H9 (cell line): Measurements from ENCODE around the gene DMD. TPM values are rescaled to one million over a fixed set of nuclear protein-coding genes. Genes with fewer than 3 reads are reported as not detected.

Experiments
- DNase-seq: peaks from one replicate; pipeline ENCODE4 v3.0.0-alpha.2; 2017
- H2AFZ ChIP-seq: one replicate; pipeline ENCODE4 v1.6.1; 2013; ENCODE audit warnings: mild to moderate bottlenecking, low read length, control low read depth, moderate library complexity
- H2AK5ac ChIP-seq: 2 replicates; pipeline ENCODE4 v1.6.1; 2013; ENCODE audit warnings: low read length, control low read depth, mixed read lengths; ENCODE audit not compliant: insufficient read length
- H2BK120ac ChIP-seq: one replicate; pipeline ENCODE4 v1.6.1; 2013; ENCODE audit warnings: low read depth, mild to moderate bottlenecking, low read length, control low read depth, inconsistent platforms; ENCODE audit not compliant: poor library complexity, severe bottlenecking
- H2BK12ac ChIP-seq: 2 replicates; pipeline ENCODE4 v1.6.1; 2013; ENCODE audit warnings: low read length, control low read depth, mixed read lengths, low read depth; ENCODE audit not compliant: insufficient read length
- H2BK15ac ChIP-seq: 2 replicates; pipeline ENCODE4 v1.6.1; 2013; ENCODE audit warnings: low read depth, low read length, control low read depth
- H2BK20ac ChIP-seq: one replicate; pipeline ENCODE4 v1.6.1; 2013; ENCODE audit warnings: low read depth, mild to moderate bottlenecking, low read length, control low read depth, inconsistent platforms; ENCODE audit not compliant: poor library complexity, severe bottlenecking
- H2BK5ac ChIP-seq: 2 replicates; pipeline ENCODE4 v1.6.1; 2013; ENCODE audit warnings: low read length, control low read depth, mixed read lengths; ENCODE audit not compliant: insufficient read length
- H3K14ac ChIP-seq: 2 replicates; pipeline ENCODE4 v1.6.1; 2013; ENCODE audit warnings: low read length, control low read depth; ENCODE audit not compliant: insufficient read depth
- H3K18ac ChIP-seq: 2 replicates; pipeline ENCODE4 v1.6.1; 2013; ENCODE audit warnings: low read depth, mild to moderate bottlenecking, mixed read lengths, low read length, control low read depth; ENCODE audit not compliant: insufficient read length
- H3K23ac ChIP-seq: 2 replicates; pipeline ENCODE4 v1.6.1; 2013; ENCODE audit warnings: low read length, control low read depth, mixed read lengths, low read depth; ENCODE audit not compliant: insufficient read length
- H3K23me2 ChIP-seq: 2 replicates; pipeline ENCODE4 v1.6.1; 2013; ENCODE audit warnings: low read depth, mild to moderate bottlenecking, mixed read lengths, low read length, control low read depth; ENCODE audit not compliant: insufficient read length, poor library complexity, severe bottlenecking
- H3K27ac ChIP-seq: 2 replicates; pipeline ENCODE4 v1.5.1; 2013; ENCODE audit warnings: low read length, control low read depth, mixed read lengths, low read depth; ENCODE audit not compliant: insufficient read length
- H3K27me3 ChIP-seq: 2 replicates; pipeline ENCODE4 v1.6.1; 2013; ENCODE audit warnings: low read length, control low read depth, inconsistent platforms; ENCODE audit not compliant: insufficient read depth
- H3K4ac ChIP-seq: 2 replicates; pipeline ENCODE4 v1.6.1; 2013; ENCODE audit warnings: low read depth, mild to moderate bottlenecking, control low read depth, inconsistent platforms, low read length, moderate library complexity
- H3K4me1 ChIP-seq: 2 replicates; pipeline ENCODE4 v1.6.1; 2013; ENCODE audit warnings: low read length, control low read depth, inconsistent platforms; ENCODE audit not compliant: insufficient read depth
- H3K4me2 ChIP-seq: 2 replicates; pipeline ENCODE4 v1.6.1; 2013; ENCODE audit warnings: low read length, control low read depth, mixed read lengths; ENCODE audit not compliant: insufficient read length, insufficient read depth
- H3K56ac ChIP-seq: 2 replicates; pipeline ENCODE4 v1.6.1; 2013; ENCODE audit warnings: low read depth, mild to moderate bottlenecking, mixed read lengths, low read length, control low read depth; ENCODE audit not compliant: insufficient read length
- H3K79me1 ChIP-seq: 2 replicates; pipeline ENCODE4 v1.6.1; 2013; ENCODE audit warnings: low read depth, mild to moderate bottlenecking, moderate library complexity, low read length, control low read depth, inconsistent platforms; ENCODE audit not compliant: insufficient read depth, poor library complexity, severe bottlenecking
- H3K79me2 ChIP-seq: 2 replicates; pipeline ENCODE4 v1.6.1; 2013; ENCODE audit warnings: low read length, control low read depth, inconsistent platforms; ENCODE audit not compliant: insufficient read depth
- H3K9ac ChIP-seq: 2 replicates; pipeline ENCODE4 v1.6.1; 2013; ENCODE audit warnings: low read length, control low read depth, mixed read lengths; ENCODE audit not compliant: insufficient read length; ENCODE audit errors: extremely low read depth
- H3K9me3 ChIP-seq: one replicate; pipeline ENCODE4 v1.6.1; 2013; ENCODE audit warnings: low read depth, low read length, inconsistent platforms; ENCODE audit not compliant: control insufficient read depth
- H3T11ph ChIP-seq: one replicate; pipeline ENCODE4 v1.6.1; 2013; ENCODE audit warnings: mild to moderate bottlenecking, low read length, control low read depth, inconsistent platforms
- H4K20me1 ChIP-seq: one replicate; pipeline ENCODE4 v1.6.1; 2013; ENCODE audit not compliant: control insufficient read depth, insufficient read length, insufficient read depth
- H4K5ac ChIP-seq: 2 replicates; pipeline ENCODE4 v1.6.1; 2013; ENCODE audit warnings: low read depth, mild to moderate bottlenecking, mixed read lengths, low read length, control low read depth; ENCODE audit not compliant: insufficient read length
- H4K8ac ChIP-seq: replicated peaks from 2 replicates; pipeline ENCODE4 v1.6.1; 2013; ENCODE audit warnings: low read length, control low read depth, mixed read lengths, low read depth; ENCODE audit not compliant: insufficient read length
- H4K91ac ChIP-seq: 2 replicates; pipeline ENCODE4 v1.6.1; 2013; ENCODE audit warnings: low read depth, mild to moderate bottlenecking, moderate library complexity, mixed read lengths, low read length, control low read depth; ENCODE audit not compliant: insufficient read length
- H3K27ac Mint-ChIP-seq, 3 experiments: 2 replicates in 2 of 3; 3 replicates in 1 of 3; pipeline ENCODE4 v1.8.0; 2020 to 2021; ENCODE audit warnings: mixed read lengths in 3 of 3, mild to moderate bottlenecking in 1 of 3, moderate library complexity in 1 of 3
- H3K27me3 Mint-ChIP-seq: 2 replicates; pipeline ENCODE4 v1.8.0; 2021; ENCODE audit warnings: low read depth, mild to moderate bottlenecking, moderate library complexity, mixed read lengths
- H3K36me3 Mint-ChIP-seq, 3 experiments: 2 replicates in 2 of 3; 3 replicates in 1 of 3; pipeline ENCODE4 v1.8.0; 2020 to 2021; ENCODE audit warnings: low read depth in 3 of 3, mixed read lengths in 3 of 3; ENCODE audit not compliant: insufficient read depth in 1 of 3
- H3K4me1 Mint-ChIP-seq, 2 experiments: 2 replicates each; pipeline ENCODE4 v1.8.0; 2020; ENCODE audit warnings: mixed read lengths in 2 of 2
- H3K4me3 Mint-ChIP-seq, 2 experiments: 2 replicates in 1 of 2; 3 replicates in 1 of 2; pipeline ENCODE4 v1.8.0; 2020 to 2021; ENCODE audit warnings: mild to moderate bottlenecking in 2 of 2, mixed read lengths in 2 of 2, moderate library complexity in 1 of 2
- H3K9me3 Mint-ChIP-seq, 2 experiments: 2 replicates in 1 of 2; 3 replicates in 1 of 2; pipeline ENCODE4 v1.8.0; 2020; ENCODE audit warnings: mild to moderate bottlenecking in 2 of 2, mixed read lengths in 2 of 2, moderate library complexity in 1 of 2
- CTCF ChIP-seq: fragments of 200-600 bp; sonication (generic); conservative IDR thresholded peaks from 3 replicates; pipeline ENCODE4 v1.8.0; 2021; ENCODE audit warnings: antibody characterized with exemption, mild to moderate bottlenecking
- WGBS: extraction: QIAGEN DNeasy Blood & Tissue Kit; methylation state at CpG from one replicate; pipeline ENCODE4 v1.1.7; 2013; ENCODE audit warnings: missing lambda C conversion rate, low lambda C conversion rate, mixed read lengths; ENCODE audit not compliant: insufficient read length; ENCODE audit errors: extremely low coverage; 5-methylcytosine and 5-hydroxymethylcytosine counted together
- total RNA-seq: library from RNA; stranded (reverse); gene quantifications from 2 replicates; pipeline ENCODE4 v1.2.1, GENCODE V29; 2021

Gene DMD
- total RNA-seq, 1 experiment from 2014 or later = 3.8 TPM

GRCh38 chrX:31545191-31545590, 1666.2 kb downstream of the DMD start:
- WGBS = no CpG with 5 or more reads among the region's 3 CpGs

More at GRCh38 chrX:31545191-31545590, 1666.2 kb downstream of the DMD start:
- Histone ChIP-seq H4K5ac (no peak overlapping the region), H3K4me1 (peaks cover 3% of the 10 kb centered on the region; the same call in 1 of the 2 replicates), H3K27me3 (no peaks in the 10 kb centered on the region), H3K56ac (no peak overlapping the region), H2BK20ac (no peak overlapping the region), H4K20me1 (no peaks in the 10 kb centered on the region), H3K9me3 (no peaks in the 10 kb centered on the region), H3K79me2 (no peaks in the 10 kb centered on the region), H3K4ac (no peak overlapping the region), H2AK5ac (no peak overlapping the region), H3K27ac (no peak overlapping the region), H3K79me1 (no peaks in the 10 kb centered on the region), H3T11ph (no peak overlapping the region), H4K8ac (no peak overlapping the region), H3K18ac (no peak overlapping the region), H3K4me2 (no peak overlapping the region), H3K23ac (no peak overlapping the region), H2AFZ (no peak overlapping the region), H3K14ac (no peak overlapping the region), H3K9ac (no peak overlapping the region), H4K91ac (no peak overlapping the region), H2BK15ac (no peak overlapping the region), H2BK12ac (no peak overlapping the region), H2BK120ac (no peak overlapping the region), H3K23me2 (no peaks in the 10 kb centered on the region), H2BK5ac (no peak overlapping the region)
- peaks cover 3% of the 10 kb centered on the region in 2 experiments; a peak in 2 of 4 replicates for H3K4me1 Mint-ChIP-seq
- no peaks in the 10 kb centered on the region; a peak in 2 of 7 replicates for H3K36me3 Mint-ChIP-seq
- DNase-seq = no peak
- TF ChIP-seq CTCF = no peak
- no peak overlapping the region for H3K4me3 Mint-ChIP-seq
- no peaks in the 10 kb centered on the region for H3K27me3 Mint-ChIP-seq
- H3K27ac Mint-ChIP-seq = no peak overlapping the region; a peak in 1 of 7 replicates
- H3K9me3 Mint-ChIP-seq = peaks cover 54 to 59% of the 10 kb centered on the region in 2 experiments
